Subcutaneous abdominal adipose tissue (tissue), 5 donors: ENCODE data around the gene TAS2R39.

Source experiments
- H3K27ac ChIP-seq: one replicate; pipeline ENCODE4 v1.7.0; 2013; ENCODE audit warnings: low read depth, mild to moderate bottlenecking, inconsistent platforms, low read length, moderate library complexity
- H3K27me3 ChIP-seq, 5 donors: one replicate each; pipeline ENCODE4 v1.7.0; 2013; ENCODE audit warnings: low read length in 5 of 5, inconsistent platforms in 1 of 5; ENCODE audit not compliant: control insufficient read depth in 5 of 5, insufficient read depth in 4 of 5
- H3K36me3 ChIP-seq, 5 donors: one replicate each; pipeline ENCODE4 v1.7.0; 2013; ENCODE audit warnings: low read length in 5 of 5; ENCODE audit not compliant: control insufficient read depth in 5 of 5, insufficient read depth in 5 of 5
- H3K4me1 ChIP-seq, 5 donors: one replicate each; pipeline ENCODE4 v1.7.0; 2013; ENCODE audit warnings: low read length in 5 of 5, mild to moderate bottlenecking in 3 of 5, moderate library complexity in 1 of 5; ENCODE audit not compliant: control insufficient read depth in 5 of 5, insufficient read depth in 5 of 5
- H3K4me3 ChIP-seq, 5 donors: one replicate each; pipeline ENCODE4 v1.7.0; 2013; ENCODE audit warnings: low read length in 5 of 5, low read depth in 1 of 5
- H3K9ac ChIP-seq, 5 donors: one replicate each; pipeline ENCODE4 v1.7.0; 2013; ENCODE audit warnings: low read length in 5 of 5, mild to moderate bottlenecking in 4 of 5, moderate library complexity in 3 of 5
- H3K9me3 ChIP-seq, 5 donors: one replicate each; pipeline ENCODE4 v1.7.0; 2013; ENCODE audit warnings: low read length in 5 of 5; ENCODE audit not compliant: control insufficient read depth in 5 of 5
- donor health status: healthy.
- donor health status: healthy.
- donor health status: healthy.
- donor health status: healthy.
- donor health status: healthy.

The TAS2R39 gene

GRCh38 chr7:143227806-143228205 lies 44.6 kb downstream of the TAS2R39 start:
- Histone ChIP-seq H3K36me3 (no peaks in the 10 kb centered on the region), H3K9me3 (no peaks in the 10 kb centered on the region), H3K9ac (no peak overlapping the region), H3K27me3 (no peaks in the 10 kb centered on the region), H3K4me1 (peaks cover 0 to 11% (median 0%) of the 10 kb centered on the region in 5 donors), H3K4me3 (no peak overlapping the region), H3K27ac (no peak overlapping the region)

GRCh38 chr7:143229054-143229790 lies 46.0 kb downstream of the TAS2R39 start:
- Histone ChIP-seq H3K4me3 (no peak overlapping the region), H3K9me3 (no peaks in the 10 kb centered on the region), H3K9ac (no peak overlapping the region), H3K4me1 (peaks cover 0 to 11% (median 0%) of the 10 kb centered on the region in 5 donors), H3K36me3 (no peaks in the 10 kb centered on the region), H3K27me3 (no peaks in the 10 kb centered on the region), H3K27ac (no peak overlapping the region)

DNA sequence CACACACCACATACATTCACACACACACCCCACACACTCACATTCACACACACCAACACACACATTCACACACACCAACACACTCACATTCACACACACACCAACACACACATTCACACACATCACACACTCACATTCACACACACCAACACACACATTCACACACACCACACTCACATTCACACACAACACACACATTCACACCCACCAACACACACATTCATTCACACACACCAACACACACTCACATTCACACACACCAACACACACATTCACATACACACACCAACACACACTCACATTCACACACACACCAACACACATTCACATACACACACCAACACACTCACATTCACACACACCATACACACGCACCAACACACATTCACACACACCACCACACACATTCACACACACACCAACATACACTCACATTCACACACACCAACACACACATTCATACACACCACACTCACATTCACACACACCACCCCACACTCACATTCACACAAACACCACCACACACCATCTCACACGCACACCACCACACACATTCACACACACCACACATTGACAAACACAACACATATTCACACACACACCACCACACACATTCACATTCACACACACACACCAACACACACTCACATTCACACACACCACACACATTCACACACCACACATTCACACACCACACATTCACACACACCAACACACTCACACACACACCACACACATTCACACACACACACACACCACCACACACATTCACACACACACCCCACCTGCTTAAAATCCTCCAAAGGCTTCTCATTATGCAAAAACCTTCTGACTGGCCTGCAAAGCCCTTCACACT lies 47.6 kb downstream of the TAS2R39 start:
- Histone ChIP-seq H3K9ac (no peak overlapping the region), H3K4me1 (peaks cover 0 to 11% (median 0%) of the 10 kb centered on the region in 5 donors), H3K36me3 (no peaks in the 10 kb centered on the region), H3K4me3 (no peak overlapping the region), H3K9me3 (peaks cover 0 to 1% (median 0%) of the 10 kb centered on the region in 5 donors), H3K27me3 (no peaks in the 10 kb centered on the region), H3K27ac (no peak overlapping the region)
